ENCODE data around the gene ZKSCAN8. TPM values are rescaled to one million over a fixed set of nuclear protein-coding genes. Genes with fewer than 3 reads are reported as not detected.
A peak's percentile ranks its signal among the peaks of the same experiment; 100 is the strongest.

The ZKSCAN8 gene
- total RNA-seq, 1 experiment from 2014 or later, result 20.7 TPM

GRCh38 chr6:28205879-28206278 lies 64.2 kb downstream of the ZKSCAN8 start:
- Histone ChIP-seq H3K9me2 (ENCODE audit: insufficient read depth) (no peaks in the 10 kb centered on the region), H3K4me2 (ENCODE audit: low read length) (no peak overlapping the region), H3K9me3 (ENCODE audit: control insufficient read depth in 1 of 2, insufficient read depth in 1 of 2, low read depth in 1 of 2, low read length in 2 of 2) (no peaks in the 10 kb centered on the region), H3K9ac (ENCODE audit: low read length) (no peak overlapping the region), H3K4me1 (ENCODE audit: control insufficient read depth in 1 of 2, insufficient read depth in 2 of 2, low read length in 2 of 2) (no peaks in the 10 kb centered on the region), H3K4me3 (replicated peaks in 1 of 2; ENCODE audit: low read depth in 1 of 2, low read length in 2 of 2) (no peak overlapping the region), H4K20me1 (ENCODE audit: insufficient read depth) (no peaks in the 10 kb centered on the region), H3K27me3 (ENCODE audit: insufficient read depth, low read length) (no peaks in the 10 kb centered on the region), H3K27ac (ENCODE audit: low read depth, low read length) (no peak overlapping the region), H2AFZ (ENCODE audit: low read depth, low read length, poor library complexity, severe bottlenecking) (peak overlapping the region; percentile 28), H3K79me2 (ENCODE audit: insufficient read depth, low read length) (no peaks in the 10 kb centered on the region), H3K36me3 (ENCODE audit: control insufficient read depth in 1 of 2, insufficient read depth in 2 of 2, low read length in 2 of 2) (no peaks in the 10 kb centered on the region)
- CTCF ChIA-PET, result no interaction called here
- no peak for ATAC-seq
- POLR2A ChIA-PET, result no interaction called here
- RAD21 ChIA-PET (ENCODE audit: low non-redundant PET in 1 of 2, low total read pairs in 2 of 2, uncharacterized antibody in 2 of 2, unreplicated experiment in 2 of 2), result no interaction called here
- DNase-seq (ENCODE audit: low read depth, low spot score), result no peak
- no peak for TF ChIP-seq CBX3 (IDR thresholded peaks at IDR 0.05; ENCODE audit: low read depth)
- TF ChIP-seq, protein P1, sequence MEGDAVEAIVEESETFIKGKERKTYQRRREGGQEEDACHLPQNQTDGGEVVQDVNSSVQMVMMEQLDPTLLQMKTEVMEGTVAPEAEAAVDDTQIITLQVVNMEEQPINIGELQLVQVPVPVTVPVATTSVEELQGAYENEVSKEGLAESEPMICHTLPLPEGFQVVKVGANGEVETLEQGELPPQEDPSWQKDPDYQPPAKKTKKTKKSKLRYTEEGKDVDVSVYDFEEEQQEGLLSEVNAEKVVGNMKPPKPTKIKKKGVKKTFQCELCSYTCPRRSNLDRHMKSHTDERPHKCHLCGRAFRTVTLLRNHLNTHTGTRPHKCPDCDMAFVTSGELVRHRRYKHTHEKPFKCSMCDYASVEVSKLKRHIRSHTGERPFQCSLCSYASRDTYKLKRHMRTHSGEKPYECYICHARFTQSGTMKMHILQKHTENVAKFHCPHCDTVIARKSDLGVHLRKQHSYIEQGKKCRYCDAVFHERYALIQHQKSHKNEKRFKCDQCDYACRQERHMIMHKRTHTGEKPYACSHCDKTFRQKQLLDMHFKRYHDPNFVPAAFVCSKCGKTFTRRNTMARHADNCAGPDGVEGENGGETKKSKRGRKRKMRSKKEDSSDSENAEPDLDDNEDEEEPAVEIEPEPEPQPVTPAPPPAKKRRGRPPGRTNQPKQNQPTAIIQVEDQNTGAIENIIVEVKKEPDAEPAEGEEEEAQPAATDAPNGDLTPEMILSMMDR (IDR thresholded peaks at IDR 0.05 in 2 of 3, conservative IDR thresholded peaks at IDR 0.05 in 1 of 3; ENCODE audit: borderline replicate concordance in 1 of 3, insufficient read depth in 1 of 3, low read depth in 2 of 3, low read length in 2 of 3), result no peak
- TF ChIP-seq SP1 (IDR thresholded peaks at IDR 0.05; ENCODE audit: low read depth), result no peak
- TF ChIP-seq SIN3A (IDR thresholded peaks at IDR 0.05; ENCODE audit: low read depth), result no peak
- TF ChIP-seq SRF (IDR thresholded peaks at IDR 0.05; ENCODE audit: low read depth), result no peak
- TF ChIP-seq TCF7L2 (IDR thresholded peaks at IDR 0.05; ENCODE audit: borderline replicate concordance, extremely low read depth, insufficient read depth, insufficient read length), result no peak
- no peak for TF ChIP-seq EZH2 (IDR thresholded peaks at IDR 0.05)
- no peak for TF ChIP-seq REST (IDR thresholded peaks at IDR 0.05; ENCODE audit: low read depth)
- no peak for TF ChIP-seq EGR1 (IDR thresholded peaks at IDR 0.05; ENCODE audit: low read depth)
- TF ChIP-seq RAD21 (IDR thresholded peaks at IDR 0.05; ENCODE audit: low read depth), result no peak
- TF ChIP-seq CEBPB (IDR thresholded peaks at IDR 0.05; ENCODE audit: low read depth), result no peak
- TF ChIP-seq ZNF274 (IDR thresholded peaks at IDR 0.05; ENCODE audit: low read depth, low read length), result no peak
- no peak for TF ChIP-seq EZH2phosphoT487 (IDR thresholded peaks at IDR 0.05; ENCODE audit: borderline replicate concordance)
- intact Hi-C loops (cut with micrococcal nuclease), result no loop called here
- no TSS peak for BruUV-seq (replicated peaks)

Measured in HCT116 (cell line).